ENCODE measurements around the gene DIS3L2.

The DIS3L2 gene, protein sequence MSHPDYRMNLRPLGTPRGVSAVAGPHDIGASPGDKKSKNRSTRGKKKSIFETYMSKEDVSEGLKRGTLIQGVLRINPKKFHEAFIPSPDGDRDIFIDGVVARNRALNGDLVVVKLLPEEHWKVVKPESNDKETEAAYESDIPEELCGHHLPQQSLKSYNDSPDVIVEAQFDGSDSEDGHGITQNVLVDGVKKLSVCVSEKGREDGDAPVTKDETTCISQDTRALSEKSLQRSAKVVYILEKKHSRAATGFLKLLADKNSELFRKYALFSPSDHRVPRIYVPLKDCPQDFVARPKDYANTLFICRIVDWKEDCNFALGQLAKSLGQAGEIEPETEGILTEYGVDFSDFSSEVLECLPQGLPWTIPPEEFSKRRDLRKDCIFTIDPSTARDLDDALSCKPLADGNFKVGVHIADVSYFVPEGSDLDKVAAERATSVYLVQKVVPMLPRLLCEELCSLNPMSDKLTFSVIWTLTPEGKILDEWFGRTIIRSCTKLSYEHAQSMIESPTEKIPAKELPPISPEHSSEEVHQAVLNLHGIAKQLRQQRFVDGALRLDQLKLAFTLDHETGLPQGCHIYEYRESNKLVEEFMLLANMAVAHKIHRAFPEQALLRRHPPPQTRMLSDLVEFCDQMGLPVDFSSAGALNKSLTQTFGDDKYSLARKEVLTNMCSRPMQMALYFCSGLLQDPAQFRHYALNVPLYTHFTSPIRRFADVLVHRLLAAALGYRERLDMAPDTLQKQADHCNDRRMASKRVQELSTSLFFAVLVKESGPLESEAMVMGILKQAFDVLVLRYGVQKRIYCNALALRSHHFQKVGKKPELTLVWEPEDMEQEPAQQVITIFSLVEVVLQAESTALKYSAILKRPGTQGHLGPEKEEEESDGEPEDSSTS

DNA sequence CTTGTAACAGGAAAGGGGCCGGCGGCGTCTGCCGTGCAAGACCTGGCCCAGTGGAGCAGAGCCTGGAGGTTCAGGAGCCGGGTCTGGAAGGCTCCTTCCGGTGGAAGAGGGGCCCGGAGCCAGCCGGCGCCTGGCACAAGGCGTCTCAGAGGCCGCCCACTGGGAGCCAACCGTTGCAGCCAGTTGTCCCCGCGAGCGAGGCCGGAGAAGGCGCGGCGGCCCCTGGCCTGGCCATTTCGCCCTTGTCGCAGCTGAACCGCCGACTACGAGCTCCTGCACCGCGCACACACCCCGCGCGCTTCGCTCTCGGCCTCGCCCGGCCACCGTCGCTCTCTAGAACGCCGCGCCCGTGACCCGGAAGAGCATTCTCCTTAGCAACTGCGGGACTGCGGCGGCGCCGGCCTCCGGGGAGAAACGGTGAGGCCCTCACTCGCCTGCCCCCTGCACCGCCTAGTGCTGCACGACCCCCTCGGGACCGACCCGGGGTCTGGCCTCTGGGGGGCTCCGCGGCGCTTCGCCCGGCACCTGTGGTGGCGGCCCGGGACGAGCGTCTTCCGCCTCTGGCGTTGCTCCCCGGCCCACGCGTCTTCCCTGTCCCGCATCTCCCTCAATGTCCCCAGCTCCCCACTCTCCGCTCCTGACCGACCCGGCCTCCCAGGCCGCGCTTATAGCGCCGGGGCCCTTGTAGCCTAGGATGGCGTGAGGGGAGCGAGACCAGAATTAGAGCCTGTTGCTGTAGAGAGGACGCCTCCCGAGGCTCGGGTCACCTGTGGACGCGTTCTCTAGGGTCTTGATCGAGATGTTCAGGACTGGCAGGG lies at the start of gene DIS3L2:
Gene DIS3L2, plus strand, starts transcription at position 365 of the 818 bp plus-strand sequence. CDS start 53,215 bp downstream, outside the sequence.
- peak; percentile 59 for DNase-seq

DNA sequence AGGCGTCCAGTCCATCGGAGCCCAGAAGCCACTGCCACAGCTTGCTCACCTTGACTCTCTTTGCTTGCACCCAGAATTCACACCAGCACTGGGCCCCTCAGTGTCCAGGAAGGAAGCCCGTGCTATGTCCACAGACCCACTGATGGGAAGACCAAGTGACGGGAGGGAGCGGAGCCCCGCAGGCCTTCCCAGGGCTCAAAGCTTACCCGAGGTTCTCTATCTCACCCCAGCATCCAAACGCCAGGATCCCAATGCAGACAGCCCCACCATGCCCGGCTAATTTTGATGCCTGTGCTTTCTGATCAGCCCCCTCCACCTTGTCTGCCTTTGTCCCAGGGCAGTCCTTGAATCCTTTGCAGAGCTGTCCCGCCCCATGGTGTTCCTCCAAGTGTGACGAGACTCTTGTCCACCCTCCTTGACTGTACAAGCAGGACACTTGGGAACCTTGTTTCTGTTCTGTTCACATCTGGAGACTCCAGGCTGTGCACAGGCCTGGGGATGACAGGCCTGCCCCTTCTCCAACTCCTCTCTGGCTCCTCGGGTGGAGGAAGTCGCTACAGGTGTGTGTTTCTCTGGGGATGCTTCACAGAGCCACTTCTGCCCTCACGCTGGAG lies 47.3 kb upstream of the DIS3L2 start:
- DNase-seq, result no peak

DNA sequence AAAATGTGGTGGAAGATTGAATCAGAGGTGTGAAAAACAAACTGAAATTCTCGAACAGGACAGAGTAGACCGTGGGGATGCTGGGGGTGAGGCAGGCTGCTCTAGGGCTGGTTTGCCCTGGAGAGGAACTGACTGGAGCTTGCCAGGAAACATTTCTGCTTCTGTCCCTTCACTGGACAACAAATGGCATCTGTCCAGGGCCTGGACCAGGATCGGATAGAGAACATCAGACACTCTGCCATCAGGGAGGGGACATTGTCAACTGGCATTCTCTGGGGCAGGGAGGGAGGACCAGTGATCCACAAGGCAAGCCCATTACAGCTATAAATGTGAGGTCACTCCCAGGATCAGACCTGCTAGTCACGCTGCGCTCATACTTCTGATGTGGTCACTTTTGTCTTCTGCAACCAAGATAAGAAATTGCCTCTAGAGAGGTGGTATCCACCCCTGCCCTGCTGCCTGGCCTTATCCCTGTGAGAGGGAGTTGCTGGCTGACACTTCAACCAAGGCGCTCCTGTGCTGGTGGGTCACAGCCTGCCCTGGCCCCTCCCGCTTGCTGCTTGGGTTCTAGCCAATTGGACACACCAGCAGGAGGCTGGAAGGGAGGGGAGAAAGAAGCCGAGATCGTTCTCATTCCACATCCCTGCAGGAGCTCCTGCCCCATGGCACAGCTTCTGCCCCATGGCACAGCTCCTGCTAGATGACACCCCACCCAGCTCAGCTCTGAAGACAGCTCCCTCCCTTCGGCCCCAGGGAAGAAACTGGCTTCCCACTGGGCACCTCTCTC lies 44.0 kb upstream of the DIS3L2 start:
- no peak for DNase-seq

DNA sequence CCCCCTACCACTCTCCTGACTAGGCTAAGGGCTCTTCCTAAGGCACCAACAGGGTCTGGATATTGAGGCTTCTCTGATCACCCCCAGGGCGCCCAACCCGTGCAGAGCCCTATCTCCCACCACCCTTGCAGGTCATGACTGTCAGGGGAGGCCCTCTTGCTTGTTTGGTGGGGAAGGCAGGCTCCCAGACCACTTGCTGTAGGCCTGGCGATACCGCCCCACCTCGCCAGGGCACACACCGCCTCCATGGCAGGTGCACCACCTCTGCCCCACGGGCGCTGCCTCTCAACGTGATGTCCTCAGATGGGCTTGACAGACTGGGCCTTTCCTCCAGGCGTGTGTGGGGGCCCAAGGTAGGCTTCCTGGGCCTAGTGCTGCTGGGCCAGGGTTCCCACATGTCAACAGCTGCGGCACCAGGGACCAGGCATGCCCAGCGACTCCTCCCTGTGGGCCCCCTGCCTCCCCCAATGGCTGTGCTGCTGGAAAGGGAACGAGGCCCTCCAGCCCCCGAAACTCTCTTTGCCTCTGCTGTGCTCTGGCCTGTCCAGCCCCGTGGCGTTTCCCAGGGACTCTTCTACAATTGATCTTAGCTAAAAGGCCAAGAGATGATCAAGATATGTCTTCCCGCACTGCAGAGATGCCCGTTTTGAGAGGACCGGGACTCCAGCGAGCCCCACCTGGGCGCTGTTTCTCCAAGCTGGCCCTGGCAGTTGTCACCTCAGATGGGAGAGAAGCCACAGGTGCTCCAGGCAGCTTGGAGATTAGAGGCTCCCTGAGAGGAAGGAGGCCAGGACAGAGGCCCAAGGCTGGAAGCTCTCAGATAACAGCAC lies 42.8 kb upstream of the DIS3L2 start:
- DNase-seq, result no peak

DNA sequence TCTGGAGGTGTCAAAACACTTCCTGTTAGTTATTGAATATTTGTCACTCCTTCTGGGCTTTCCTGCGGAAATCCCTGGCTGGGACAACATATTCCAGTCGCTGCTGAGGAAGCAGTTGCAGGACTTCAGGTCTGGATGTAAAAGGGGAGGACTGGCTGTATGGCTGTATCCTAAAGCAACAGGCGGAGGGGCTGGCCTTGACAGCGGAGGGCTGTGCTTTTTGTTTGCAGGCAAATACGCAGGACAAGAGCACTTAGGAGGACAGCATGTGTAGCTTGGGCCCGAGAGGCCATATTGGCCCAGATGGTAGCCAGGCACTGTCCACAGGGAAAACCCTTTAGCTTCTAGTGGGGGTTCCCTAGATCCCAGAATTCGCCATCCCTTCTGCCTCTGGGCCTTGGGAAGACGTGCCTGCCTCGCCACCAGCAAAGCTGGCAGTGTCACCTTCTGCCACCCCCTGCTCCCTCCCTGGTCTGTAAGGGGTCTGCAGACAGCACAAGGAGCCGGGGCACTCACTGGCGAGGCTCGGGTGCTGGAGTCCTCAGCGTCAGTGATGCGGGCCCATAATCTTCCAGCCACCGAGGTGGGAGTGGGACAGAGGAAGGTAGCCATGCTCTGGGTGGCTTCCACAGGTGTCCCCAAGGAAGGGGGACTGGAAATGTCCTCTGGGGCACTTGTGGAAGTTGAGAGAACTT lies 42.0 kb upstream of the DIS3L2 start:
- DNase-seq, result no peak

DNA sequence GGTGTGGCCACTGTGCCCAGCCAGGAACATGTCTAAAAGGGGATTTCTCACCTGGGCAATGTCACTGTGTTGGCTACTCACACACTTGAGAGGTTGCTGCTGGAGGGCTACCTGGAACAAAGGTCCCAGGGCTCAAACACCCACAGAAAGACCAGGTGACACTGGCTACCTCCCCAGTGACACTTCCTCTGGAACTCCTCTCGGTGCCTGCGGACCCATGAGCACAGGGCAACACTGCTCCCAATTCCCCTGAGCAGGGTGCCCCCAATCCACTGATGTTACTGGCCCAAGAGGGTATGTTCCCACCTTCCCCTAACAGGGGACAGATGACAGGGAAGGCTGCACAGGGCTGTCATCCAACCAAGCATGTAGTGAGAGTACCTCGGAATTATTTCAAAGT lies 41.1 kb upstream of the DIS3L2 start:
- no peak for DNase-seq

DNA sequence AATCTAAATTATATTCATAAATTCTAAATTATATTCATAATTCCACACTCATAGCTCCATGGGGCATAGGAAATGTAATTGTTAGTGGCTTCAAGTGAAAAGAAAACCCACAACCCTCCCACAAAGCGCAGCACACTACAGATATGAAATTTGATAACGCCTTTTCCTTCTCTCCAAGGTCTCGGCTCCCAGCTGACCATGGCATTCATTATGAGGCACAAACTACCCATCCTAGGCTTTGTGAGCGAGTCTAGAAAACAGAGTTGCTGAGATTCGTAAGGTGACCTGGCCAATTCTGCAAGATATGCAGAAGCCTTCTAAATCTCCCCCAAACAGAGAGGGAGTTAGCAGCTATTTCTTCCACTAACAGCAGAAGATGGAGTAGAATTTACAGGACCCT lies 40.7 kb upstream of the DIS3L2 start:
- DNase-seq, result no peak

DNA sequence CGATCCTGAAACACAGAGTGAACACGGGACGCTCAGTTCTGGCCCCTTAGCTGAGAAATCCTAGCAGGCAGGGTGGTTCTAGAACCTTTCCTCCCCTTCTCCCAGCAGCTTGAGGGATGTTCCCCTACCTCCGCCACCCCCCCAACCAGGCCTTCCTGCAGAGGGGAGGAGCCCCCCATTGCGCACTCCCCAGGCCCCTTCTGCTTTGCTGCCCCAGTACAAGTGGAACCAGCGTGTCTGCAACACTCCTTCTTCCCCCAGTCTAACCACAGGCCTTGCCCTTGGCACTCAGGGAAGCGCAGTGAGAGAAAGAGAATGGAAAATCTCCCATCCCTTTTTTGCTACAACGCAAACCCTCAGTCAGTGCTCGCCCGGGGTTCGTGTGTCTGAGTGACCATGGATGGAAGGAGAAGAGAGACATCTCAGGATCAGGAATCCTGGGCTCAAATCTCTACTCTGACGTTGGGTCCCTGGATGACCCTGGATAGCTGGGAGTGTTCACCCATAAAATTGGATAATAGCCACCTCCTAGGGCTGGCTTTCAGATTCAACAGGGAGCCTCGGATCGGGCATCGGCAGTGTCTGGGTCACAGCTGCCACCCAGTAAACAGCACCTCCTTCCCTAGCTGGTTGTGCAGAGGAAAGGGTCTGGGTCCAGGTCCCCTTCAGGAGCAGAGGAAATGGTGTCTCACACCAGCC lies 39.1 kb upstream of the DIS3L2 start:
- no peak for DNase-seq

DNA sequence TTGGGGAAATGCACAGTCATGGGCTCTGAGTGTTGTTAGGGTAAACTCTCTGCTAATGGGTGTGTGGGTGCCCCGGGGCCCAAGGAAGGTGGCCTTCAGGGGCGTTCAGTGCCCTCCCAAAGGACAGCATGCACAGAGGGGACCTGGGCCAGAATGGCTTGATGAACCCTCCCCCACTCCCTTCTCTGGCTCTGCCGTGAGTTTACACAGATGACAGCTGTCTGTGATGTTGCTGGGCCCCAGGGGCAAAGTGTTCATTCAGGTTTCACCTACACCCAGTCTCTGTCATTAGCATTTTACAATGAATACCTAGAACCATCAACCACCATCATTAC lies 38.5 kb upstream of the DIS3L2 start:
- DNase-seq, result no peak

DNA sequence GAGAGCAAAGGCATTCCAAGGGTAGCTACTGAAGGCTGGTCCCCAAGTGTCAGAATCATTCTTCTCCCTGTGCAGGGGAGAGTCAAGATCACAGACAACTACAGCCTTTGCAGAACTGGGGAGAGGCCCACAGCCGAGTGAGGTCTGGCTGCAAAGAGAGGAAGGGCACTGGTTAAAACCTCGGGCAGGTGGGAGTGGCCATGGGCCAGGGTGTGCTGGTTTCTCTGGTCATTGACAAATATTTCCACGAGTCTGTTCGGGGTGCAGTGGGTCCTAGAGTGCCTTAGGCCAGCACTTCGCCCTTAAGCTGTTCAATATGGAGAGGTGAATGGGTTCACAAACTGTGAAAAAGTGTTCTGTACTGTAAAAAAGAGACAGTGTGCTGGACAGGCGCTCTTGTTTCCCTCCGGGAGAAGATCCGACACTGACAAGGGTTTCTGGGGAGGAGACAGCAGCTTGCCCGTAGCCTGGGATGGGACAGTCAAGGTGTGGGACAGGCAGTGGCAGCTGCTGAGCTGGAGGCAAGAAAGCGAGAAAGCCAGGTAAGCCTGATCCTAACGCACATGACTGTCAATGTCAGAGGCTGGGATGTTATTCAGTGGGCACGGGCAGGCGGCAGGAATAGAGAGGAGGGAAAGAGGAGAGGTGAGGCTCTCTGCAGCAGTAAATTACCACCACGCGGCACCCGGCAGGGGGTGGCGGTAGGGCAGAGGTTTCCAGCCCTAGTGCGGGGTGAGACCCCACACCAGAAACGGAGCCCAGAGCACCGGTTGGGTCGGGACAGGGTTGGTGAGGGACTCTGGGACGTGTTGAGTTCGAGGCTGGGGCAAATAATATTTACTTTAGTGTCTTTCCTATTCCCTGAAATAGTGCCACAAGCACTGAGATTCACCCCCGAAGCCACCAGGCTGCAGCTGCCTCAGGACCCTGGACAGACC lies 37.3 kb upstream of the DIS3L2 start:
- DNase-seq, result no peak

DNA sequence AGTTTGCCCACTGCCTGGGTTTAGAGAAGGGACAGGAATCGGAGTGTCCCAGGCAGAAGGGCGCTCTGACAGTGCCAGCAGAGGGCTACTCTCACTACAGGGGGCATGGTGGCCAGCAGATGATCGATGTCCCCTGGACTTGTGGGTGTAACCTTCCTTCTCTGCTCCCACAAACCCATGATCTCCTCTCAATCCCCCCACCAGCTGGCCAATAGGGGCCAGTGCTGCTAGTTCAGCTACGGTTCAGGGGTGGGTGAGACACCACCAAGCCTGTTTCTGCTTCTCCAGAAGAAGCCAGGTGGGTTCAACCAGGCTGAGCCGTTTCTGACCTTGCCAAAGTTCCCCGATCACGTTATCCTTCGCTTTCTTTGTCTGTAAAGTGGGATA lies 36.6 kb upstream of the DIS3L2 start:
- no peak for DNase-seq

DNA sequence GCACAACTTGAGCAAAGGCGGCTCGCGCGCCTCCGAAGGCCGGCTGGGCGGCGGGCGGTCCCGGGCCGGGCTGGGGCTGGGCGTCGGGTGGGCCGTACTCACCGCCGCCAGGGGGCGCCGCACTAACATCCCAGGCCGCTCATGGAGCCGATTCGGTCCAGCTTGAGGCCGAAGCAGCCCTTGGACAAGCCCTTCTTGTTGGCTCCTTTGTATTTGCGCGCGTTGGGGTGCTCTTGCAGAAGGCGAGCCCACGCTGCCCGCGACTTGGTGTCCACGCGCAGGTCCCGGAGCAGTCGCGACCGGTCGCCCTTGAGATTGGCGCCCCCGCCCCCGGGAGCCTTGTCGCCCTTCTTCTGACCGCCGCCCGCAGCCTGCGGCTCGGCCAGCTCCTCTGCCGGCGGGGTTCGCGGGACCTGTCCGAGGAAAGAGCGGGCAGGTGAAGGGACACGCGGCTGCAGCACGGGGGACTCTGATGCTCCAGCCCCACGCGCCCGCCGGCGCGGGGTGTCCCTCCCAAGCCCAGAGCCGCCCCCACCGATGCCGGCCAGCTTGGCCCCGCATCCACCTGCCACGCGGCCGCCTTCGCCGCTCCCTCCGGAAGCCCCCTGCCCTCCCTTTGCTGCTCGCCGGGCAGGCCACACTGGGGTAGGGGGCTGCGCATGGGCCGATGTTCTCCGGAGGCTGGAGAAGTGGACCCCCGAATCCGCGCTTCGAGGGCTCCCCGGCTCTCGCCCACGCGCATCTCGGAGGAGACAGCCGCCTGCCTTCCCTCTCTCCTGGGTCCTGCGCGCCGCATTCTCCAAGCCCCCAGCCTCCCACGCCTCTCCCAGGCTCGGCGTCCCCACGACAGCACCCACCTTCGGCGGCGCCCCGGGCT lies 36.0 kb upstream of the DIS3L2 start:
- peak; percentile 34 for DNase-seq

DNA sequence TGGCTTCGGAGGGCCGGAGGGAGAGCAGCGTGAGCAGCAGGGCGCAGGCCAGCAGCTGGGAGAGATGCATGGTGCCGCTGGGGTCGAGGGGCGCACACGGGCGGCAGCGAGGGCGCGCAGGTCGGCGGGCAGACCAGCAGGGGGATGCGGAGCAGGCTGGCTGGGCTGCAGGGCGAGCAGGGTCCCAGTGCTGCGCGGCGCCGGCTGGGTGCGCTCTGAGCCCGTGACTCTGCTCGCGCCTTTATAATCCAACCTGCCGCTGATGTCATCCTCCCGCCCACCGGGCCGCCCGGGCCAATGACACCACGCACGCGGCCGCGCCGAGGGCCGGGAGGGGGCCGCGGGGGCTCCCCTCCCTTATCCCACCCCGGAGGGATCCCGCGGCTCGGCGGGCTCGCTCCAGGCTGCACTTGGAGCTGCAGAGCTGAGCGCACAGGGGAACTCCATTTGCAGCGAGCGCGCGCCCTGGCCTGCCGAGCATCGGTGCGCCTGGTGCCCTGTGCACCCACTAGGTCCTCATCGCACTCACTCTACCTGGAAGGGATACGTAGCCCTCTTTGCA lies 35.3 kb upstream of the DIS3L2 start, which contains the start of gene NPPC:
Gene NPPC, minus strand, starts transcription at position 217 of the 562 bp plus-strand sequence. Its CDS starts 147 bp downstream, at position 70.
- DNase-seq, result peak; percentile 59

DNA sequence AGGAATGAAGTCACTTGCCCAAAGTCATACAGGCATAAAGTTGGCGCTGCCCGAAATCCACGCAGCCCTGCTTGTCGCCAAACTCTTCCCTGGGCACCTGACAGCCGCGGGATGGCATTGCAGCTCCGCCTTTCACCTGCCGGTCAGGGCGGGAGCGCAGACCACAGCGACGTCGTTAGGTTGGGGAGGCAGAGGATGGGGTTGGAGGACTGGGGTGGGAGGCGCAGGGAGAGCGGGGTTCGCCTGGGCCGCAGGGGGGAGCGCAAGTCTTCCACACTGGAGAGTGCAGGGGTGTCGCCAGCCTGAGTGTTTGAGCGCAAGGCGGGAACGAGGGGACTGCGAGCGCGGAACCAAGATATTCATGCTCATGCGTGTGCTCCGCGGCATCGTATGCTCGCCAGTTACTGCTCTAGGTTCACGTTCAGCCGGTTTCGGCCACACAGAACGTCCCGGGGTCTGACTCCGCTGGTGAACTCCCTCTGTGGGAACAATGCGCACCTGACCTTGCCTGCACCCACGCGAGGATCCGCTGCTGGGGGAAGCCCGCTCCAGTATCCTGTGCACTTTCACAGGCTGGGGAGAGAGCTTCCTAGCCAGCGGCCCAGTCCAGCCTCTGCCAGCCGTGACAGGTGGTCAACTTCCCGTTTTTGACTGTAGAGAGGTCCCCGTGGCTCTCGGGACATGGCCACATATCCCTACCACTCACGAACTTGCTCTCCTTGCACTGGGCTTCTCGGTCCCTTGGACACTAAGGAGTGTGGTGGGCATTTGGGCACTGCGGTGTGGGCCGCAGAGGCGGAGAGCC lies 34.5 kb upstream of the DIS3L2 start:
- no peak for DNase-seq

DNA sequence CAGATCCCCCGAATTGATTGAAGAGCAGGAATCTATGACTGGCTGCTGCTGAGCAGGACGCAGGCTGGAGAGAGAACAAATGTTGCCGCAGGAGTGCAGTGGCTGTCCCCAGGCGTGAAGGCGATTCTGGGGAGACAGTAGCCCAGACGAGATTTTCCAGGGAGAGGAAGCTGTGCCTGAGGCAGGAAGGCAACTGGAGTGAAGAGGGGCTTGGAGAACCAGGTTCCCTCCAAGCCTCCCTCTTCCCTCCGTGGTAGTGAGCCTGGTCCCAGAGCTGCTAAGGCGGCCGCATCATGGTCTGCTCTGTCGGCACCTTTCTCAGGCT lies 34.0 kb upstream of the DIS3L2 start:
- DNase-seq, result no peak

DNA sequence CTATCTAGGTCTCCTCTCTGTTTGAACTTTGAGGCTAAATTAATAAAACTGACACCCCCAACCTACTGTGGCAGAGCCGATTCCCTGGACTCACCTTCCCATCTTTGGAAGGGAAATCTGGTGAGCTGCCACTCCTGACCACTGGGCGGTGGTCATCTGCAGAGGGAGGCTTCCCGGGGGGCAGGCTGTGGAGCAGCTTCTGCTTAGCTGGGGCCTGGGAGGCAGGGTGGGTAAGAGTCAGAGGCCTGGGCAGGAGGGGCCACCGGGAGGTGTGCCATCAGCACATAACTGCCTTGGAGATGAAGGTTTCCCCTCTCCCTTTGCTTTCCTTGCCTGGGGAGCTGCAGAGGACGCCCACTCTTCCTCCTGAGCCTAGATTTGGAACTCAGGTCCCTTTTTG lies 33.0 kb upstream of the DIS3L2 start:
- DNase-seq, result no peak

Data from DMS 273 treated with DMSO at 0.1 percent for 48 hours (cell line).